GM20000 (cell line): Measurements from ENCODE around the gene HRAS.
A peak's percentile ranks its signal among the peaks of the same experiment; 100 is the strongest.

Experiments
- DNase-seq: peaks from one replicate; pipeline ENCODE4 v3.0.0; 2012; ENCODE audit warnings: low spot score
- TF ChIP-seq, protein P1 (sequence below): IDR thresholded peaks from 2 replicates; pipeline ENCODE4 v1.5.1; 2012; ENCODE audit warnings: mild to moderate bottlenecking, control low read depth; ENCODE audit errors: extremely low read depth, missing control alignments

The HRAS gene

DNA sequence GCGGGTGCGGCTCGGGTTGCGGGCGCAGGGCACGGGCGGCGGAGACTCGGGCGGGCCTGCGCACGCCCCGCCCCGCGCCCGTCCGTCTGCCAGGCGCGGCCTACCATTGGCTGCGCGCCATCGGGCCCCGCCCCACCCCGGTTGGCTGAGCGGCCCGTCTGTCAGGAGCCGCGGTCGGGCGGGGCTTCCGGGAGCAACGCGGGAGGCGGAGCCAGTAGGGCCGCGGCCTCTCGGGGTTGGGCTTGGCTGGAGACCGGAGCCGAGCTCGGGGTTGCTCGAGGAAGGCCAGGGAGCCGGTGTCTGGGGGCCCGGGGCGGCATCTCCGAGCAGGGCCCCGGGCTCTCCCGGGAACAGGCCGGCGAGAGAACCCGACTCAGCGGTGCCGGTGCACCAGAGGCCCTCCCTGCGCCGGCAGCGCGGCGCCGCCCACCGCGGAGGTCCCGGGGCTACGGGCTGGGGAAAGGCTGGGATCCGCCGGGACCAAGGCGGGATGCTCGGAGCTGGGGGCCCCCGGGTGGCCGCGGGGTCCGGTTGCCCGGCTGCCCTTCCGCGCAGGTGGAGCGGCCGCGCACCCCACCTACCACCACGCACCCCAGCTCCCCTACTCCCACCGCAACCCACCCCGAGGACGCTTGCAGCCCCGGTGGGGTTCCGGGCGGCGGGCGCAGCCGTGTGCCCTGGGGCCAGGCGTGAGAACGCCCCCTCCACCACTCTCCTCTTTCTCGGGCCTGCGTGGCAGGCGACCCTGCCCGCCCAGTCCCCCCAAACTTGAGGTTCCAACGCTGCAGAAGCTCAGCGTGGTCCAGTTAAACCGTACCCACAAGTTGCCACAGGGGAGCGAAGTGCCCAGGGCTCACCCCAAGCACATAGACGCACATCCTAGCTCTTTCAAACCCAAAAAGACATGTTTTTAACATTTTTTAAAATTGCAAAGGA, at the start of gene HRAS:
Gene HRAS (minus strand): TSS at position 58 of the 936 bp plus-strand sequence.
- TF ChIP-seq, protein P1, sequence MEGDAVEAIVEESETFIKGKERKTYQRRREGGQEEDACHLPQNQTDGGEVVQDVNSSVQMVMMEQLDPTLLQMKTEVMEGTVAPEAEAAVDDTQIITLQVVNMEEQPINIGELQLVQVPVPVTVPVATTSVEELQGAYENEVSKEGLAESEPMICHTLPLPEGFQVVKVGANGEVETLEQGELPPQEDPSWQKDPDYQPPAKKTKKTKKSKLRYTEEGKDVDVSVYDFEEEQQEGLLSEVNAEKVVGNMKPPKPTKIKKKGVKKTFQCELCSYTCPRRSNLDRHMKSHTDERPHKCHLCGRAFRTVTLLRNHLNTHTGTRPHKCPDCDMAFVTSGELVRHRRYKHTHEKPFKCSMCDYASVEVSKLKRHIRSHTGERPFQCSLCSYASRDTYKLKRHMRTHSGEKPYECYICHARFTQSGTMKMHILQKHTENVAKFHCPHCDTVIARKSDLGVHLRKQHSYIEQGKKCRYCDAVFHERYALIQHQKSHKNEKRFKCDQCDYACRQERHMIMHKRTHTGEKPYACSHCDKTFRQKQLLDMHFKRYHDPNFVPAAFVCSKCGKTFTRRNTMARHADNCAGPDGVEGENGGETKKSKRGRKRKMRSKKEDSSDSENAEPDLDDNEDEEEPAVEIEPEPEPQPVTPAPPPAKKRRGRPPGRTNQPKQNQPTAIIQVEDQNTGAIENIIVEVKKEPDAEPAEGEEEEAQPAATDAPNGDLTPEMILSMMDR = no peak

DNA sequence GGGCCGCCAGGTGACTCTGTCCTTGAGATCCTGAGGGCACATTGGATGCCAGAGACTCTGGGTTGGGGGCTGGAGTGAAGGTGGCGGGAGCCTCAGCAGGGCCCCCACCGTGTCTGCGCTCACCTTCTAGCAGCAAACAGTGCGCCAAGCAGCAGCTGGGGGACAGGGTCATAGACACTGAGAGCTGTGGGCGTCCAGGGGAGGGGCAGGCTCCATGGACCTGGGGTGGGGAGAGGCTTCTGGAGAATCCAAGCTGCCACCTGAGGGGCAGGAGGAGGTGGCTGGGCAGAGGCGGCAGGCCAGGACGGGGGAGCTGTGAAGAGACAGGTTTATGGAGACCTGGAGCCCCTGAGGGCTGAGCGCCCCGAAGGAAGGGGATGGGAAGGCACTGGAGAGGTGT, 48.9 kb upstream of the HRAS start:
- no peak for DNase-seq
- TF ChIP-seq, protein P1 = no peak

More for the DNA sequence above, at the start of gene HRAS:
- DNase-seq = peak; percentile 100

DNA sequence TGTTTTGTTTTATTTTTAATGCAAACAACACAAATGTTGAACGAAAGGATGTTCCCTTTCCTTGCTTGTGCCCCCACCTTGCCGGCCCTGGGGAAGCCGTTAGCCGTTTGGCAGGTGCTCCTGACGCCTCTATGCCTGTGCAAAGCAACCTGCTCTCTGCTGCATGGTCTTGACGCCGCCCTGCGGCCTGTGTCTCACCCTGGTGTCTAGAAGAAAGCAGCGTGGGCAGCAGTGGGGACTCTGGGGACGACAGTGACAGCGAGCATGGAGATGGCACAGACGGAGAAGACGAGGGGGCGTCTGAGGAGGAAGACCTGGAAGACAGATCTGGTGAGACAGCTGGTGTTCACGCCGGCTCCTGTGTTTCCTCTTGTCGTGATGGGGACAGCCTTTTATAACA, 46.4 kb upstream of the HRAS start:
- DNase-seq = no peak
- TF ChIP-seq, protein P1 = no peak

DNA sequence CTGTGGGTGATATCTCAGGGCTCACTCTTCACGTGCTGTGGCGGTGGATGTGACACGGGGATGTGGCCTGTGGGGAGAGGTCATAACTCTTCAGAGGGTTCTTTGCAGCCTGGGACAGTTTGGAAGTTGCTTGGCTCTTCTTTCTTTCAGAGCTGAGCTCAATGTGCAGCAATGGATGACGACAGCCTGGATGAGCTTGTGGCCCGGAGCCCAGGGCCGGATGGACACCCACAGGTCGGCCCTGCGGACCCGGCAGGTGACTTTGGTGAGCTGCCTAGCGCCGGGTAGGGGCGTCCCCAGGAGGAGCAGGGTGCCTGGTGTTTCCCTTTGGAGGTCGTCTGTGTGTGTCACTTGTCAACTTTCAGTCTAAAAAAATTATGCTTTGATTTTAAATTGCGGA, 46.0 kb upstream of the HRAS start:
- no peak for DNase-seq
- TF ChIP-seq, protein P1 = no peak

DNA sequence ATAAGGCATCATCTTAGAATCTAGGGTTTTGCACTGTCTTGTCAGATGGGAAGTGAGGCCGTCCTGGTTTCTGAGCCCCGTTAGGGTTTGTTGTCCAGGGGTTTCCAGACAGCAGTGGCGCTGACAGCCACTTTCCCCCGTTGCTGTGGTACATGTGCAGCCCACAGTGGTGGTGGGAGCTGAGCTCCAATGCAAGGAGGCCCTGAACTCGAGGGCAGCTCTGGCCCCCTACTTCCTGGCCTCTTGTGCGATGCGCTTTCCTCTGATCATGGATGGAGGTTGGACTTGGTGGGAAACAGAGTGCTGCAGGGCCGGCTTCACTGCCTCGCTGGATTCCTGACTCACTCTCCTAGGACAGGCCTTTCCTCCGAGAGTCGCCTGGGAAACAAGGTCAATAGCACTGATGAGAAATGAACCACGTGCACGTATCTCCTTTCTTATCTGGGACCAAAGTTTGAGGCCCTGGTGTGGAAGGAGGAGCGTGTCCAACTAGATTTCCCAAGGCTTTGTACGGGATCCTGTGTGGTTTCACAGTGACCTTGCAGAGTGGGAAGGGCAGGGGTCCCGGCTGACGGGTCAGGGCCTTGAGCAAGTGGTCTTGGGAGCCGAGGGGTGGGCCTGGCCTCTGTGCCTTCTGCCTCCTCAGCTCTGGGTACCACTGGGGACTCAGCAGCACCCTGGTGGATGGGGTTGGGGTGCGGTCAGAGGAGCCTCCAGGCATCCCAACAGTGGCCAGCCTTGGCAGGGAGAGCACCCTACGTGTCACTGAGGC, 44.6 kb upstream of the HRAS start:
- DNase-seq = no peak
- TF ChIP-seq, protein P1 = no peak

DNA sequence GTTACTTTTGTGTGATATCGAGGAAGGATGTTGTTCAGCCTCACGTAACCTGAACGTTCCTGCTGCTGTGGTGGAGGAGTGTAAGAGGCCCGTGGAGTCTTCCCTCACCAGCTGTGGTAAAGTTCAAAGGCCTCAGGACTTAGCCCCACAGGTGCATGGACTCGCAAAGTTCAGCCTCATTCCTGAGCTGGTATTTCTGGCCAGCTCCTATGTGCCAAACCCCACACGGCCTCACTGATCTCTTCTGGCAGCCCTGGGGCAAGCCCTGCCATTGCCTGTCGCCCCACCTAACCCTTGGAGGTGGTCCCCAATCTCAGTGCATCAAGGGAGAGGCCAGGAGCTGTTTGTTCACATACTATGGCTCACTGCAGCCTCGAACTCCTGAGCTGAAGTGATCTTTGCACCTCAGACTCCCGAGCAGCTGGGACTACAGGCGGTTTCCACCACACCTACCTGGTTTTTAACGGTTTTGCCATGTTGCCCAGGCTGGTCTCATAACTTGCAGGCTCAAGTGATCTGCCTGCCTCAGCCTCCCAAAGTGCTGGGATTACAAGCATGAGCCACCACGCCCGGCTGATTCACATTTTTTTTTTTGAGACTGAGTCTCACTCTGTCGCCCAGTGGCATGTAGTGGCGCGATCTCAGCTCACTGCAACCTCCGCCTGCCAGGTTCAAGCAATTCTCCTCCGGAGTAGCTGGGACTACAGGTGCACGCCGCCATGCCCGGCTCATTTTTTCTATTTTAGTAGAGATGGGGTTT, 43.1 kb upstream of the HRAS start:
- TF ChIP-seq, protein P1 = no peak
- DNase-seq = no peak
